GM12865 (cell line): ENCODE results near the gene TMEM139.

Source experiments
- DNase-seq: peaks from one replicate; pipeline ENCODE4 v3.0.0; 2010; ENCODE audit warnings: low read depth
- H3K4me3 ChIP-seq: 2 replicates; pipeline ENCODE4 v1.5.1; 2011; ENCODE audit warnings: mild to moderate bottlenecking, low read depth, low read length, control low read depth
- CTCF ChIP-seq: IDR thresholded peaks from 2 replicates; pipeline ENCODE4 v1.5.1; 2011; ENCODE audit warnings: low read length, control low read depth, low read depth, inconsistent platforms; ENCODE audit not compliant: insufficient read depth; ENCODE audit errors: missing control alignments

TMEM139 gene

GRCh38 chr7:143305423-143306070 is 20.8 kb downstream of the TMEM139 start:
- peak; percentile 74 for TF ChIP-seq CTCF
- H3K4me3 ChIP-seq = no peak overlapping the region
- DNase-seq = peak; percentile 72

- H3K4me3 ChIP-seq = no peak overlapping the region
- TF ChIP-seq CTCF = no peak
- DNase-seq = no peak
Measured at GRCh38 chr7:143308632-143309031, 23.9 kb downstream of the TMEM139 start.

GRCh38 chr7:143314127-143314526 is 29.4 kb downstream of the TMEM139 start:
- TF ChIP-seq CTCF = no peak
- no peak for DNase-seq

GRCh38 chr7:143315776-143316175 is 31.0 kb downstream of the TMEM139 start, which contains the start of gene CLCN1:
TSS of gene CLCN1 (plus strand) at chr7:143316111. CDS start at chr7:143316213, 102 bp downstream.
- TF ChIP-seq CTCF = no peak
- no peak for DNase-seq
- H3K4me3 ChIP-seq = no peak within 1 kb of the TSS

More at GRCh38 chr7:143314127-143314526, 29.4 kb downstream of the TMEM139 start:
- no peak overlapping the region for H3K4me3 ChIP-seq

GRCh38 chr7:143316492-143316891 is 31.7 kb downstream of the TMEM139 start:
- no peak for TF ChIP-seq CTCF
- H3K4me3 ChIP-seq = no peak overlapping the region
- no peak for DNase-seq

GRCh38 chr7:143318661-143319060 is 33.9 kb downstream of the TMEM139 start:
- DNase-seq = no peak
- H3K4me3 ChIP-seq = no peak overlapping the region
- TF ChIP-seq CTCF = no peak

- no peak for DNase-seq
- TF ChIP-seq CTCF = no peak
- no peak overlapping the region for H3K4me3 ChIP-seq
Measured at GRCh38 chr7:143320620-143321019, 35.9 kb downstream of the TMEM139 start.
